ENCODE measurements around the gene XRCC4.
"Not testable (repeated sequence)": the region's sequence is repeated elsewhere in the genome, so short reads cannot be mapped to it uniquely, and the experiment has no call there.

Gene XRCC4

GRCh38 chr5:83197326-83197967, 120.1 kb downstream of the XRCC4 start:
- no peak for DNase-seq

GRCh38 chr5:83199126-83199525, 121.8 kb downstream of the XRCC4 start:
- DNase-seq = no peak

- DNase-seq = no peak
Observed at GRCh38 chr5:83204651-83205050, 127.3 kb downstream of the XRCC4 start.

- DNase-seq = no peak
Observed at GRCh38 chr5:83209963-83210362, 132.6 kb downstream of the XRCC4 start.

GRCh38 chr5:83219077-83219476, 141.7 kb downstream of the XRCC4 start:
- no peak for DNase-seq

- DNase-seq = no peak
Observed at GRCh38 chr5:83219495-83219894, 142.1 kb downstream of the XRCC4 start.

- no peak for DNase-seq
Observed at GRCh38 chr5:83220331-83220730, 143.0 kb downstream of the XRCC4 start.

GRCh38 chr5:83222906-83223305, 145.6 kb downstream of the XRCC4 start:
- DNase-seq = no peak

- no peak for DNase-seq
Observed at GRCh38 chr5:83227611-83228010, 150.3 kb downstream of the XRCC4 start.

GRCh38 chr5:83230511-83230910, 153.2 kb downstream of the XRCC4 start:
- no peak for DNase-seq

- no peak for DNase-seq
Observed at GRCh38 chr5:83244516-83244915, 167.2 kb downstream of the XRCC4 start.

GRCh38 chr5:83245037-83245436, 167.7 kb downstream of the XRCC4 start:
- no peak for DNase-seq

- no peak for DNase-seq
Observed at GRCh38 chr5:83246071-83246470, 168.7 kb downstream of the XRCC4 start.

GRCh38 chr5:83249156-83249555, 171.8 kb downstream of the XRCC4 start:
- no peak for DNase-seq

GRCh38 chr5:83251849-83252248, 174.5 kb downstream of the XRCC4 start:
- no peak for DNase-seq

- DNase-seq = no peak
Observed at GRCh38 chr5:83253720-83254119, 176.4 kb downstream of the XRCC4 start.

- DNase-seq = no peak
Observed at GRCh38 chr5:83255268-83255667, 177.9 kb downstream of the XRCC4 start.

- DNase-seq = no peak
Observed at GRCh38 chr5:83256091-83256780, 178.9 kb downstream of the XRCC4 start.

GRCh38 chr5:83257684-83258083, 180.3 kb downstream of the XRCC4 start:
- DNase-seq = not testable (repeated sequence)

GRCh38 chr5:83265318-83265717, 188.0 kb downstream of the XRCC4 start:
- DNase-seq = no peak

GRCh38 chr5:83270311-83270710, 193.0 kb downstream of the XRCC4 start:
- no peak for DNase-seq

- DNase-seq = no peak
Observed at GRCh38 chr5:83277154-83277553, 199.8 kb downstream of the XRCC4 start.

- DNase-seq = no peak
Observed at GRCh38 chr5:83277953-83278352, 200.6 kb downstream of the XRCC4 start.

GRCh38 chr5:83281176-83281575, 203.8 kb downstream of the XRCC4 start:
- no peak for DNase-seq

GRCh38 chr5:83281658-83282057, 204.3 kb downstream of the XRCC4 start:
- DNase-seq = no peak
